Thyroid gland (tissue), 4 donors: ENCODE data around the gene CBLIF. TPM values are rescaled to one million over a fixed set of nuclear protein-coding genes. Genes with fewer than 3 reads are reported as not detected.

Experiments
- DNase-seq, 2 donors: peaks; one replicate each; pipeline ENCODE4 v3.0.0-alpha.2; 2019
- H3K27ac ChIP-seq, 3 donors: fragments of 200-600 bp; sonication (generic); 1 replicate in 2 of 3; 2 replicates in 1 of 3; pipeline ENCODE4 v1.5.1; 2016 to 2019; ENCODE audit warnings: mild to moderate bottlenecking in 1 of 3, moderate library complexity in 1 of 3
- H3K27me3 ChIP-seq: fragments of 200-600 bp; sonication (generic); one replicate; pipeline ENCODE4 v1.5.1; 2019
- H3K36me3 ChIP-seq, 2 donors: fragments of 200-600 bp; sonication (generic); one replicate each; pipeline ENCODE4 v1.5.1; 2016 to 2019
- H3K4me1 ChIP-seq, 2 donors: fragments of 200-600 bp; sonication (generic); one replicate each; pipeline ENCODE4 v1.5.1; 2017 to 2019
- H3K4me3 ChIP-seq, 3 donors: fragments of 200-600 bp; sonication (generic); replicated peaks in 1 of 3; 1 replicate in 2 of 3; 2 replicates in 1 of 3; pipeline ENCODE4 v1.5.1; 2016; ENCODE audit warnings: mild to moderate bottlenecking in 1 of 3
- H3K9me3 ChIP-seq: fragments of 200-600 bp; sonication (generic); one replicate; pipeline ENCODE4 v1.5.1; 2017
- CTCF ChIP-seq, 6 experiments: fragments of 200-600 bp in 3 of 6; fragments of 450-650 bp in 3 of 6; sonication (generic) in 3 of 6; IDR thresholded peaks; one replicate each; pipeline ENCODE4 v1.5.1; 2016 to 2019; ENCODE audit warnings: antibody characterized with exemption in 6 of 6, mild to moderate bottlenecking in 2 of 6, inconsistent platforms in 1 of 6, moderate library complexity in 1 of 6
- POLR2A ChIP-seq, 2 donors: fragments of 450-650 bp; IDR thresholded peaks; one replicate each; pipeline ENCODE4 v1.6.1; 2017; ENCODE audit warnings: antibody characterized with exemption in 2 of 2, mild to moderate bottlenecking in 2 of 2, moderate library complexity in 1 of 2
- WGBS, 2 donors: methylation state at CpG; one replicate each; pipeline ENCODE4 v1.1.5; 2017; 5-methylcytosine and 5-hydroxymethylcytosine counted together
- intact Hi-C: fragments of 100-400 bp; cut with DNase I; formaldehyde crosslinking; loops from one replicate; pipeline ENCODE4 v1.15.1; 2023
- total RNA-seq, 4 donors: library from RNA; depleted of rRNA; stranded (reverse); fragments of >200 nt; gene quantifications; one replicate each; pipeline ENCODE4 v1.2.3, GENCODE V29; 2016

The CBLIF gene
- total RNA-seq, 4 donors from 2014 or later, result not detected

GRCh38 chr11:59878575-59878974 lies 33.3 kb upstream of the CBLIF start, which contains the start of gene OOSP3:
Gene OOSP3, plus strand, starts transcription at chr11:59878782. Its CDS starts 27 bp downstream, at chr11:59878809.
- no peak for DNase-seq
- WGBS, 2 donors, result 66 to 75% methylated on average over 5 of the region's 5 CpGs
- no peak within 1 kb of the TSS for H3K27ac ChIP-seq
- H3K9me3 ChIP-seq, result no peaks in the 10 kb centered on the region
- intact Hi-C loops, result no loop called here
- no peaks in the 10 kb centered on the region for H3K4me1 ChIP-seq
- H3K36me3 ChIP-seq, result no peaks in the 10 kb centered on the region
- no peak within 1 kb of the TSS for H3K4me3 ChIP-seq
- TF ChIP-seq CTCF (IDR thresholded peaks at IDR 0.05) (no peak), POLR2A (IDR thresholded peaks at IDR 0.05) (no peak)
- no peaks in the 10 kb centered on the region for H3K27me3 ChIP-seq

- Histone ChIP-seq H3K4me3 (no peak overlapping the region), H3K36me3 (no peaks in the 10 kb centered on the region), H3K27me3 (no peaks in the 10 kb centered on the region), H3K4me1 (no peaks in the 10 kb centered on the region), H3K9me3 (no peaks in the 10 kb centered on the region), H3K27ac (no peak overlapping the region)
- intact Hi-C loops, result no loop called here
- no peak for DNase-seq
- TF ChIP-seq CTCF (IDR thresholded peaks at IDR 0.05), result no peak
- no peak for TF ChIP-seq POLR2A (IDR thresholded peaks at IDR 0.05)
Observed at GRCh38 chr11:59877784-59878183, 32.5 kb upstream of the CBLIF start.

GRCh38 chr11:59877325-59877724 lies 32.0 kb upstream of the CBLIF start:
- Histone ChIP-seq H3K27me3 (no peaks in the 10 kb centered on the region), H3K36me3 (no peaks in the 10 kb centered on the region), H3K4me3 (no peak overlapping the region), H3K9me3 (no peaks in the 10 kb centered on the region), H3K4me1 (no peaks in the 10 kb centered on the region), H3K27ac (no peak overlapping the region)
- TF ChIP-seq CTCF (IDR thresholded peaks at IDR 0.05) (no peak), POLR2A (IDR thresholded peaks at IDR 0.05) (no peak)
- intact Hi-C loops, result no loop called here
- no peak for DNase-seq

- no peaks in the 10 kb centered on the region for H3K36me3 ChIP-seq
- H3K9me3 ChIP-seq, result no peaks in the 10 kb centered on the region
- no peaks in the 10 kb centered on the region for H3K27me3 ChIP-seq
- no peak overlapping the region for H3K27ac ChIP-seq
- H3K4me3 ChIP-seq, result no peak overlapping the region
- TF ChIP-seq POLR2A (IDR thresholded peaks at IDR 0.05) (no peak), CTCF (IDR thresholded peaks at IDR 0.05) (no peak)
- intact Hi-C loops, result no loop called here
- DNase-seq, result no peak
- no peaks in the 10 kb centered on the region for H3K4me1 ChIP-seq
- 86 to 88% methylated on average over 9 of the region's 9 CpGs for WGBS, 2 donors
Observed at GRCh38 chr11:59875856-59876519, 30.7 kb upstream of the CBLIF start.

GRCh38 chr11:59872076-59872475 lies 26.8 kb upstream of the CBLIF start:
- no peaks in the 10 kb centered on the region for H3K27me3 ChIP-seq
- intact Hi-C loops, result no loop called here
- no peak overlapping the region for H3K4me3 ChIP-seq
- no peaks in the 10 kb centered on the region for H3K36me3 ChIP-seq
- H3K4me1 ChIP-seq, result no peaks in the 10 kb centered on the region
- H3K9me3 ChIP-seq, result no peaks in the 10 kb centered on the region
- H3K27ac ChIP-seq, result no peak overlapping the region
- DNase-seq, result no peak
- TF ChIP-seq POLR2A (IDR thresholded peaks at IDR 0.05) (no peak), CTCF (IDR thresholded peaks at IDR 0.05) (no peak)
